HepG2 (cell line): ENCODE measurements around the gene KCNS1. TPM values are rescaled to one million over a fixed set of nuclear protein-coding genes. Genes with fewer than 3 reads are reported as not detected.

ENCODE experiments used
- JUNB ChIP-seq: sonication (generic); formaldehyde crosslinking; IDR thresholded peaks from 2 replicates; pipeline ENCODE4 v1.8.0; 2022; ENCODE audit warnings: missing genetic modification reagents, mild to moderate bottlenecking, borderline replicate concordance
- KLF13 ChIP-seq: sonication (generic); formaldehyde crosslinking; IDR thresholded peaks from 2 replicates; pipeline ENCODE4 v1.4.0; 2020; ENCODE audit warnings: mild to moderate bottlenecking, missing genetic modification reagents
- SP2 ChIP-seq: sonication (generic); formaldehyde crosslinking; IDR thresholded peaks from 2 replicates; pipeline ENCODE4 v1.5.1; 2020; ENCODE audit warnings: mild to moderate bottlenecking, missing genetic modification reagents
- ZNF160 ChIP-seq: sonication (generic); formaldehyde crosslinking; IDR thresholded peaks from 2 replicates; pipeline ENCODE4 v1.8.0; 2022; ENCODE audit warnings: mild to moderate bottlenecking, inconsistent platforms, missing genetic modification reagents
- polyA plus RNA-seq, 8 experiments: library from polyadenylated mRNA; depleted of rRNA in 3 of 8; stranded (reverse) in 7 of 8; unstranded in 1 of 8; fragments of >200 nt; fragmentation: Illumina TruSeq in 4 of 8; extraction: Trizol in 4 of 8; gene quantifications; 2 replicates each; pipeline versions ENCODE4 v1.2.1 to v1.2.3, GENCODE V29; 2011 to 2016; ENCODE audit warnings: low read depth in 4 of 8, missing spikeins in 1 of 8, mixed read lengths in 1 of 8; ENCODE audit not compliant: insufficient read depth in 1 of 8
- total RNA-seq, 5 experiments: library from RNA; depleted of rRNA; stranded (reverse); fragments of >200 nt; fragmentation: Illumina TruSeq; extraction: Trizol; gene quantifications; 2 replicates each; pipeline ENCODE4 v1.2.3, GENCODE V29; 2016; ENCODE audit warnings: low read depth in 1 of 5
- TF ChIP-seq, protein P1 (sequence below): sonication (generic); formaldehyde crosslinking; IDR thresholded peaks from 2 replicates; pipeline ENCODE4 v1.4.0; 2020; ENCODE audit warnings: low read depth, missing genetic modification reagents
- TF ChIP-seq, protein P2 (sequence below): sonication (generic); formaldehyde crosslinking; IDR thresholded peaks from 2 replicates; pipeline ENCODE4 v1.4.0; 2020; ENCODE audit warnings: missing genetic modification reagents

KCNS1 gene
- total and polyA plus RNA-seq, 2 of the 13 experiments (the other 11 are each of a cell fraction or from before 2014, with no cell fraction given): 0.03 TPM; not detected in 1

DNA sequence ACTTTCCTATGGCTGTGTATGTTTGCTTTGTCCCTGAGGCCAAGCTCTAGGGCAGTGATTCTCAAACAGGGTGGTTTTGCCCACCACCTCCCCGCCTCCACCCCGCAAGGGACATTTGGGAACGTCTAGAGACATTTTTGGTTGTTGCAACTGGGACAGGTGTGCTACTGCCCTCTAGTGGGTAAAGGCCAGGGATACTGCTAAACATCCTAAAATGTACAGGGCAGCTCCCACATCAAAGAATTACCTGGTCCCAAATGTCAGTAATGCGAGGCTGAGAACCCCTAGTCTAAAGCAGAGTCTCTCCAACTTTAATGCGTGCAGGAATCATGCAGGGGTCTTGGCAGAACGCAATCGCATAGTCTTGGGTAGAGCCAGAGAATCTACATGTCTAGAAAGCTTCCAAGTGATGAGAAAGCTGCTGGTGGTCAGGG lies 5.1 kb downstream of the KCNS1 start (continued):
- TF ChIP-seq, protein P1, sequence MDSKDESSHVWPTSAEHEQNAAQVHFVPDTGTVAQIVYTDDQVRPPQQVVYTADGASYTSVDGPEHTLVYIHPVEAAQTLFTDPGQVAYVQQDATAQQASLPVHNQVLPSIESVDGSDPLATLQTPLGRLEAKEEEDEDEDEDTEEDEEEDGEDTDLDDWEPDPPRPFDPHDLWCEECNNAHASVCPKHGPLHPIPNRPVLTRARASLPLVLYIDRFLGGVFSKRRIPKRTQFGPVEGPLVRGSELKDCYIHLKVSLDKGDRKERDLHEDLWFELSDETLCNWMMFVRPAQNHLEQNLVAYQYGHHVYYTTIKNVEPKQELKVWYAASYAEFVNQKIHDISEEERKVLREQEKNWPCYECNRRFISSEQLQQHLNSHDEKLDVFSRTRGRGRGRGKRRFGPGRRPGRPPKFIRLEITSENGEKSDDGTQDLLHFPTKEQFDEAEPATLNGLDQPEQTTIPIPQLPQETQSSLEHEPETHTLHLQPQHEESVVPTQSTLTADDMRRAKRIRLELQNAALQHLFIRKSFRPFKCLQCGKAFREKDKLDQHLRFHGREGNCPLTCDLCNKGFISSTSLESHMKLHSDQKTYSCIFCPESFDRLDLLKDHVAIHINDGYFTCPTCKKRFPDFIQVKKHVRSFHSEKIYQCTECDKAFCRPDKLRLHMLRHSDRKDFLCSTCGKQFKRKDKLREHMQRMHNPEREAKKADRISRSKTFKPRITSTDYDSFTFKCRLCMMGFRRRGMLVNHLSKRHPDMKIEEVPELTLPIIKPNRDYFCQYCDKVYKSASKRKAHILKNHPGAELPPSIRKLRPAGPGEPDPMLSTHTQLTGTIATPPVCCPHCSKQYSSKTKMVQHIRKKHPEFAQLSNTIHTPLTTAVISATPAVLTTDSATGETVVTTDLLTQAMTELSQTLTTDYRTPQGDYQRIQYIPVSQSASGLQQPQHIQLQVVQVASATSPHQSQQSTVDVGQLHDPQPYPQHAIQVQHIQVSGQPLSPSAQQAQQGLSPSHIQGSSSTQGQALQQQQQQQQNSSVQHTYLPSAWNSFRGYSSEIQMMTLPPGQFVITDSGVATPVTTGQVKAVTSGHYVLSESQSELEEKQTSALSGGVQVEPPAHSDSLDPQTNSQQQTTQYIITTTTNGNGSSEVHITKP (CRISPR knock-in tag): no peak
- TF ChIP-seq ZNF160 (CRISPR knock-in tag) (no peak), SP2 (CRISPR knock-in tag) (no peak), JUNB (no peak), KLF13 (CRISPR knock-in tag) (no peak)
- TF ChIP-seq, protein P2, sequence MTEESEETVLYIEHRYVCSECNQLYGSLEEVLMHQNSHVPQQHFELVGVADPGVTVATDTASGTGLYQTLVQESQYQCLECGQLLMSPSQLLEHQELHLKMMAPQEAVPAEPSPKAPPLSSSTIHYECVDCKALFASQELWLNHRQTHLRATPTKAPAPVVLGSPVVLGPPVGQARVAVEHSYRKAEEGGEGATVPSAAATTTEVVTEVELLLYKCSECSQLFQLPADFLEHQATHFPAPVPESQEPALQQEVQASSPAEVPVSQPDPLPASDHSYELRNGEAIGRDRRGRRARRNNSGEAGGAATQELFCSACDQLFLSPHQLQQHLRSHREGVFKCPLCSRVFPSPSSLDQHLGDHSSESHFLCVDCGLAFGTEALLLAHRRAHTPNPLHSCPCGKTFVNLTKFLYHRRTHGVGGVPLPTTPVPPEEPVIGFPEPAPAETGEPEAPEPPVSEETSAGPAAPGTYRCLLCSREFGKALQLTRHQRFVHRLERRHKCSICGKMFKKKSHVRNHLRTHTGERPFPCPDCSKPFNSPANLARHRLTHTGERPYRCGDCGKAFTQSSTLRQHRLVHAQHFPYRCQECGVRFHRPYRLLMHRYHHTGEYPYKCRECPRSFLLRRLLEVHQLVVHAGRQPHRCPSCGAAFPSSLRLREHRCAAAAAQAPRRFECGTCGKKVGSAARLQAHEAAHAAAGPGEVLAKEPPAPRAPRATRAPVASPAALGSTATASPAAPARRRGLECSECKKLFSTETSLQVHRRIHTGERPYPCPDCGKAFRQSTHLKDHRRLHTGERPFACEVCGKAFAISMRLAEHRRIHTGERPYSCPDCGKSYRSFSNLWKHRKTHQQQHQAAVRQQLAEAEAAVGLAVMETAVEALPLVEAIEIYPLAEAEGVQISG (CRISPR knock-in tag): no peak
